Measurements from ENCODE around the gene IL22RA1.
A peak's percentile ranks its signal among the peaks of the same experiment; 100 is the strongest.

The IL22RA1 gene

GRCh38 chr1:24165500-24165899 lies 22.6 kb upstream of the IL22RA1 start:
- no peak for DNase-seq (ENCODE audit: low read depth)

- no peak for DNase-seq (ENCODE audit: low read depth)
Observed at GRCh38 chr1:24164004-24164403, 21.1 kb upstream of the IL22RA1 start.

GRCh38 chr1:24162201-24162600 lies 19.3 kb upstream of the IL22RA1 start:
- no peak for DNase-seq (ENCODE audit: low read depth)

- no peak for DNase-seq (ENCODE audit: low read depth)
Observed at GRCh38 chr1:24161270-24161669, 18.3 kb upstream of the IL22RA1 start.

GRCh38 chr1:24159366-24159765 lies 16.4 kb upstream of the IL22RA1 start:
- DNase-seq (ENCODE audit: low read depth), result no peak

- DNase-seq (ENCODE audit: low read depth), result no peak
Observed at GRCh38 chr1:24157918-24158481, 15.1 kb upstream of the IL22RA1 start.

GRCh38 chr1:24156542-24157260 lies 13.8 kb upstream of the IL22RA1 start:
- no peak for DNase-seq (ENCODE audit: low read depth)

- DNase-seq (ENCODE audit: low read depth), result no peak
Observed at GRCh38 chr1:24155011-24155782, 12.3 kb upstream of the IL22RA1 start.

GRCh38 chr1:24154215-24154614 lies 11.3 kb upstream of the IL22RA1 start:
- DNase-seq (ENCODE audit: low read depth), result no peak

- DNase-seq (ENCODE audit: low read depth), result no peak
Observed at GRCh38 chr1:24152631-24153494, 9.9 kb upstream of the IL22RA1 start.

GRCh38 chr1:24151175-24151533 lies 8.2 kb upstream of the IL22RA1 start:
- DNase-seq (ENCODE audit: low read depth), result no peak

GRCh38 chr1:24150234-24151174 lies 7.6 kb upstream of the IL22RA1 start:
- DNase-seq (ENCODE audit: low read depth), result peak; percentile 84

- DNase-seq (ENCODE audit: low read depth), result peak; percentile 48
Observed at GRCh38 chr1:24149866-24150233, 6.9 kb upstream of the IL22RA1 start.

GRCh38 chr1:24147816-24148215 lies 4.9 kb upstream of the IL22RA1 start:
- DNase-seq (ENCODE audit: low read depth), result no peak

- no peak for DNase-seq (ENCODE audit: low read depth)
Observed at GRCh38 chr1:24147194-24147593, 4.3 kb upstream of the IL22RA1 start.

GRCh38 chr1:24141311-24141997 lies 1.5 kb downstream of the IL22RA1 start:
- no peak for DNase-seq (ENCODE audit: low read depth)

GRCh38 chr1:24140741-24141181 lies 2.2 kb downstream of the IL22RA1 start:
- DNase-seq (ENCODE audit: low read depth), result no peak

GRCh38 chr1:24139841-24140425 lies 3.0 kb downstream of the IL22RA1 start:
- no peak for DNase-seq (ENCODE audit: low read depth)

GRCh38 chr1:24139222-24139489 lies 3.8 kb downstream of the IL22RA1 start:
- DNase-seq (ENCODE audit: low read depth), result no peak

GRCh38 chr1:24138476-24139221 lies 4.3 kb downstream of the IL22RA1 start:
- no peak for DNase-seq (ENCODE audit: low read depth)
